Activated CD4-positive, alpha-beta memory T cell treated with anti-CD3 and anti-CD28 coated beads, Interleukin-2, amount 10 ng/mL, durations not matched to agents 7 days and 5 days (primary cell): ENCODE results near the gene PDLIM5. TPM values are rescaled to one million over a fixed set of nuclear protein-coding genes. Genes with fewer than 3 reads are reported as not detected.
"Not testable (repeated sequence)": the region's sequence is repeated elsewhere in the genome, so short reads cannot be mapped to it uniquely, and the experiment has no call there.

Experiments used
- CTCF ChIA-PET: fragments of 350-600 bp; sonication (Branson Sonifier 250); formaldehyde crosslinking; loops from one replicate; lab custom pipeline; 2021; ENCODE audit warnings: antibody characterized with exemption, inconsistent platforms; lab: Charles Lee
- POLR2A ChIA-PET: fragments of 350-600 bp; sonication (Branson Sonifier 250); formaldehyde crosslinking; loops from one replicate; lab custom pipeline; 2021; ENCODE audit warnings: antibody characterized with exemption; lab: Charles Lee
- DNase-seq: peaks from one replicate; pipeline ENCODE4 v3.0.0-alpha.2; 2020
- H3K27ac Mint-ChIP-seq: one replicate; pipeline ENCODE4 v1.8.0; 2021; ENCODE audit warnings: mild to moderate bottlenecking, mixed read lengths
- H3K27me3 Mint-ChIP-seq: one replicate; pipeline ENCODE4 v1.8.0; 2021; ENCODE audit warnings: mixed read lengths
- H3K36me3 Mint-ChIP-seq: one replicate; pipeline ENCODE4 v1.8.0; 2021; ENCODE audit warnings: low read depth, mixed read lengths
- H3K4me1 Mint-ChIP-seq: one replicate; pipeline ENCODE4 v1.8.0; 2021; ENCODE audit warnings: mixed read lengths
- H3K4me3 Mint-ChIP-seq: one replicate; pipeline ENCODE4 v1.8.0; 2021; ENCODE audit warnings: mild to moderate bottlenecking, mixed read lengths
- H3K9me3 Mint-ChIP-seq: one replicate; pipeline ENCODE4 v1.8.0; 2021; ENCODE audit warnings: mixed read lengths
- total RNA-seq, 2 experiments: library from RNA; stranded (reverse); gene quantifications; one replicate each; pipeline ENCODE4 v1.2.3, GENCODE V29; 2021

Gene PDLIM5, protein sequence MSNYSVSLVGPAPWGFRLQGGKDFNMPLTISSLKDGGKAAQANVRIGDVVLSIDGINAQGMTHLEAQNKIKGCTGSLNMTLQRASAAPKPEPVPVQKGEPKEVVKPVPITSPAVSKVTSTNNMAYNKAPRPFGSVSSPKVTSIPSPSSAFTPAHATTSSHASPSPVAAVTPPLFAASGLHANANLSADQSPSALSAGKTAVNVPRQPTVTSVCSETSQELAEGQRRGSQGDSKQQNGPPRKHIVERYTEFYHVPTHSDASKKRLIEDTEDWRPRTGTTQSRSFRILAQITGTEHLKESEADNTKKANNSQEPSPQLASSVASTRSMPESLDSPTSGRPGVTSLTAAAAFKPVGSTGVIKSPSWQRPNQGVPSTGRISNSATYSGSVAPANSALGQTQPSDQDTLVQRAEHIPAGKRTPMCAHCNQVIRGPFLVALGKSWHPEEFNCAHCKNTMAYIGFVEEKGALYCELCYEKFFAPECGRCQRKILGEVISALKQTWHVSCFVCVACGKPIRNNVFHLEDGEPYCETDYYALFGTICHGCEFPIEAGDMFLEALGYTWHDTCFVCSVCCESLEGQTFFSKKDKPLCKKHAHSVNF
- 10 to 100 TPM; 24.0 to 24.9 TPM for total RNA-seq

DNA sequence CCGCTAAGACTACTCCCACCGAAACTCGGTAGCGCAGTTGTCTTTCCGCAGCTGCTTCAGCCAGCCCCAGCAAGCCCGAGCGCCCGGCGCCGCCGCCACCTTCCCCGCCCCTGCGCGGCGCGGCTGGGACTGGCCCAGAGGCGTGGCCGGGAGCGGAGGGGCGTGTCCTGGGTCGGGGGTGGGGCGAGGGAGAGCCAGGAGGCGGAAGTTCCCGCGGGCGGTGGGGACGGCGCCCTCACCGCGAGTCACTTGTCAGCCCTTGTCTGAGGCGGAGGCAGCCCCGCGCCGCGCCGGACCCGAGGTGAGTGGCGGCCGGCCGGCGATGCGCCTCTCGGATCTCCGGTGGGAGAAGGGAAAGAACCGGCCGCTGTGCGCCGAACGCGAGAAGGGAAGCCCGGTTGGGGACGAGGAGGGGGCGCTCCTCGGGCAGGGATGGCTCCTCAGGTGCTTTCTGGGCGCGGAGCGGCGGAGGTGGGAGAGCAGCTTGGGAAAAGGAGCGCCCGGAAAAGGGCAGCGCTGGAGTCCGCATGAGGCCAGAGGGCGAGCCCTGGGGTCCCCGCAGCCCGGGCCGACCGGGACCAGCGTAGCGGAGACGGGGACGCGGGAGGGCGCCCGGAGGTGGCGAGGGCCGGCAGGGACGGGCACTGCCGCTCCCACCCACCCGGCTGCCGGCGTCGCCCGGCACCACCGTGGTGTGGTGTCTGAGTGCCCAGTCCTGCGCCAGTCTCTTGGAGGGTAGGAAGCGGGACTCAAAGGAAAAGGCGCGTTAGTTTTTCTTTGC lies at the start of gene PDLIM5:
PDLIM5 (plus strand) TSS at position 248 of the 781 bp plus-strand sequence. CDS start 3,347 bp downstream, outside the sequence.
- Mint-ChIP-seq H3K36me3 (peaks cover 2% of the 10 kb centered on the region), H3K27me3 (peaks cover 19% of the 10 kb centered on the region), H3K27ac (peak within 1 kb of the TSS; percentile 42), H3K4me3 (peak within 1 kb of the TSS; percentile 75), H3K9me3 (no peaks in the 10 kb centered on the region), H3K4me1 (peaks cover 19% of the 10 kb centered on the region)
- ChIA-PET POLR2A (interaction anchor here (1.0 to 1.2 kb wide), 3 partner anchors 9 to 244 kb away, joined by 4 to 7 read pairs (median 6); partner anchors contain the start of gene SMARCAD1), CTCF (interaction anchor here (0.8 to 1.1 kb wide), 2 partner anchors 13 to 23 kb away, joined by 3 read pairs; no protein-coding TSS in a partner anchor)
- peak; percentile 91 for DNase-seq

DNA sequence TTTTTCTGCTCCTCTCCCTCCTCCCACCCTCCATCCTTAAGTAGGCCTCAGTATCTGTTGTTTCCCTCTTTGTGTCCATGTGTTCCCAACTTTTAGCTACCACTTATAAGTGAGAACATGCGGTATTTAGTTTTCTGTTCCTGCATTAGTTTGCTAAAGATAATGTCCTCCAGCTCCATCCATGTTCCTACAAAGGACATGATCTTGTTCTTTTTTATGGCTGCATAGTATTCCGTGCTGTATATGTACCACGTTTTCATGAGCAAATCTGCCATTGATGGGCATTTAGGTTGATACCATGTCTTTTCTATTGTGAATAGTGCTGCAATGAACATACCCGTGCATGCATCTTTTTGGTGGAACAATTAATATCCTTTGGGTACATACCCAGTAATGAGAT lies 49.3 kb upstream of the PDLIM5 start:
- DNase-seq, H3K9me3 Mint-ChIP-seq, H3K27ac Mint-ChIP-seq, H3K4me3 Mint-ChIP-seq, H3K4me1 Mint-ChIP-seq, POLR2A ChIA-PET, H3K36me3 Mint-ChIP-seq, CTCF ChIA-PET, H3K27me3 Mint-ChIP-seq: not testable (repeated sequence)

DNA sequence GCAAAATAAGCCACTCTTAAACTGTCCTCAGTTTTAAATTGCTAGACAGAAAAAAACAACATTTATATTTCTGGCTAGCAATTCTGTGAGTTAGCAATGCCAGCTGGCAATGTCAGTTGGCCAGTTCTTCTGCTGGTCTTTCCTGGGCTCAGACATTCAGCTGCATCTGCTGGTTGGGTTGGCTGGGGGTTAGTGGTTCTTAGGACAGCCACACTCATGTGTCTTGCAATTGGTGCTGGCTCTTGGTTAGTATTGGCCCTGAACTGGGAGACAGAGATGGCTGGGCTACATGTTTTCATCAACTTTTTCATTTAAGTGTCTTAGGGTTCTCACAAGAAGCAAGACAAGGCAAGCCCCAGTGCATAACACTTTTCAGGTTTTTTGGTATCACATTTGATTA lies 48.0 kb upstream of the PDLIM5 start:
- POLR2A ChIA-PET, result no interaction called here
- H3K4me1 Mint-ChIP-seq, result no peaks in the 10 kb centered on the region

DNA sequence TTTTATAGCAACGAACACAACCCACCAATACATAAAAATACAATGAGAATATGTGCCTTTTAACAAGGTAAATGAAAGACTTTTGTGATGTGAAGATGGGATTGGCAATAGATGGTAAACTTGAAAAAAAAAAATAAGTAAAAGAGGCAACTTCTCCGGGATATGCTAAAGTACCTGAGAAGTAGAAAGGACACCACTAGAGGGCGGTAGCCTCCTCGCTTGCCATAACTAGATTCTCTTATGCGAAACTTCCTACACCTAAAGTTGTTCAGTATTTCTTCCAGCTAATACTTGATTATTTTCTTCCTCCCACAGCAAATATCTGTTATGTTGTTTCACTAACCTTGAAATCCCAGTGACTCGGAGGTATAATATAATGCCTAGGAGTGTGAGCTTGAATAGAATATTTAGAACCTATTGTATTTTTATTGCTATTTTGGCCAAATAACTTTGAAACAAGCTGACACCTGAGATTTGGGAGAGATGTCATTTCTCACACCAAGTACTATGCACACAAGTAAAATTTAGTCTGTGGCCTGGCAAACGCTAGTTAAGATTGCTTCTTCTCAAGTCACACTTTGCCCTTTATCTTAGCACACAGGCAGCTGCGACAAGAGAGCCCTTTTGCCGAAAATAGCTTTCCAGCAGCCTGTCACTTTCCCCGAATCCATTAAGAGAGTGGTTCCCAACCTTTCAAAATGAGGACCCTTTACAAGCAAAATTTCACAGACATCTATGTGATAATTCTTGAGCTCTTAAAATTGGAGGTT lies 44.9 kb upstream of the PDLIM5 start:
- peak; percentile 57 for DNase-seq
- Mint-ChIP-seq H3K27me3 (peaks cover 2% of the 10 kb centered on the region), H3K36me3 (no peaks in the 10 kb centered on the region), H3K4me1 (no peaks in the 10 kb centered on the region), H3K27ac (no peak overlapping the region), H3K9me3 (no peaks in the 10 kb centered on the region), H3K4me3 (no peak overlapping the region)
- POLR2A ChIA-PET, result interaction anchor here (0.7 kb wide), 1 partner anchor 197 kb away, joined by 3 read pairs; no protein-coding TSS in a partner anchor
- CTCF ChIA-PET, result interaction anchor here (0.6 to 2.1 kb wide), 24 partner anchors 9 to 215 kb away, joined by 3 to 11 read pairs (median 4); no protein-coding TSS in a partner anchor

More for the DNA sequence above, 48.0 kb upstream of the PDLIM5 start:
- H3K4me3 Mint-ChIP-seq, result no peak overlapping the region
- no peaks in the 10 kb centered on the region for H3K9me3 Mint-ChIP-seq
- H3K36me3 Mint-ChIP-seq, result no peaks in the 10 kb centered on the region
- no peak for DNase-seq
- no peak overlapping the region for H3K27ac Mint-ChIP-seq
- H3K27me3 Mint-ChIP-seq, result peaks cover 2% of the 10 kb centered on the region
- CTCF ChIA-PET, result no interaction called here

DNA sequence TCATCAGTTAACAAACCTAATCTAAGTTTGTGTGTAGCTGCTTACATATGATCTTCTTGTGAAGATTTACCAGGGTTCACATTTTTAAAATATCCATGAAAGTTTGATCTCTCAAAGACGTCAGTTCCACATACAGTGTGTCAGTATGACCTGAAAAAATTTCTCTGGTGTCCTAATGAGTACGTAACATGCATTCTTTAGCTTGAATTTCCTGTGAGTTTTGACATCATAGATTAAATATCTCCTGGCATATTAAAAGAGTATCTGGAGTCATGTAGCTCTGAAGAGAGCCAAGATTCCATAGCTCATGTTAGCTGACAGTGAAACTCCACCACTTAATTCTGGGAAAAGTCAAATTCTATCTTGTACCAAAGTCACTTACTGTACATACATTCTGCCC lies 43.9 kb upstream of the PDLIM5 start:
- H3K27me3 Mint-ChIP-seq, result peaks cover 4% of the 10 kb centered on the region
- ChIA-PET POLR2A (no interaction called here), CTCF (interaction anchor here (1.1 to 2.1 kb wide), 7 partner anchors 13 to 214 kb away, joined by 3 to 11 read pairs (median 6); no protein-coding TSS in a partner anchor)
- H3K27ac Mint-ChIP-seq, result no peak overlapping the region
- no peak overlapping the region for H3K4me3 Mint-ChIP-seq
- H3K36me3 Mint-ChIP-seq, result no peaks in the 10 kb centered on the region
- no peaks in the 10 kb centered on the region for H3K9me3 Mint-ChIP-seq
- no peaks in the 10 kb centered on the region for H3K4me1 Mint-ChIP-seq
- DNase-seq, result no peak

DNA sequence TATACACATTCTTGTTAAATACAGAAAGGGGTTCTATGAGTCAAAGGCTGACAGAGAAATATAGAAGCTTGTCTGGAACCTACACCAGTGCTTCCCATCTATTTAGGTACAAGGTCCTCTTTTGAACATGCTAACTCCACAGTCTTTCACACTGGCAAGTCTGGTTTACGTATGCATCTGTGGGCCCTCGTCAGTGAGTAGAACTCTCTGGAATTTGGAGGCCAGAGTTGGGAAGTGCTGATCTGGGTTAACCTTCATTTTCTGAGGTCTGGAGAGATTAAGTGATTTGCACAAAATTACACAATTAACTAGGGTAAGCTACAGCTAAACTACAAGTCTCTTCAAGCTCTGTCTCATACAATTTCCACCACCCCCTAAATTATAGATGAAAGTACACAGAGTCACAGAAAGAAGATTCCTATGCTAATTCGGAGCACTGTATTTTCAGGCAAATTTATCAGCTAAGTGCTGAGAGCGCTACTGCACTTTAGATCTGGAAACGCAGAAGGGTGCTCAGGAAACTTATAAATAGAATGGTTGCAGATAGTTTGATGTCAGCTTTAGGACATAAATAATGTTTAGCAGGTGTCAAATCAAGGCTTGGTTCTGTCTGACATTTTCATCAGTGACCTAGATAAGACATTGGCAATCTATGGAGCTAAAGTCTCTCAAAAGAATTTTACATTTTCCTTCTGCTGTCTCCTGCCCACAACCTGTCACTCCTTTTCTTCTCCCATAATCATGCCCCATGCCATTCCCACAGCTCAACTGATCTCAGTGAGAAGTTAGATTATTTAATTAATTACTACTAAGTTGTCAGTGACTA lies 43.0 kb upstream of the PDLIM5 start:
- CTCF ChIA-PET, result interaction anchor here (1.3 to 2.1 kb wide), 3 partner anchors 142 to 213 kb away, joined by 3 to 11 read pairs (median 3); no protein-coding TSS in a partner anchor
- POLR2A ChIA-PET, result no interaction called here
- no peaks in the 10 kb centered on the region for H3K4me1 Mint-ChIP-seq
- no peak overlapping the region for H3K4me3 Mint-ChIP-seq
- H3K36me3 Mint-ChIP-seq, result no peaks in the 10 kb centered on the region
- no peaks in the 10 kb centered on the region for H3K9me3 Mint-ChIP-seq
- peaks cover 7% of the 10 kb centered on the region for H3K27me3 Mint-ChIP-seq
- DNase-seq, result no peak
- no peak overlapping the region for H3K27ac Mint-ChIP-seq

DNA sequence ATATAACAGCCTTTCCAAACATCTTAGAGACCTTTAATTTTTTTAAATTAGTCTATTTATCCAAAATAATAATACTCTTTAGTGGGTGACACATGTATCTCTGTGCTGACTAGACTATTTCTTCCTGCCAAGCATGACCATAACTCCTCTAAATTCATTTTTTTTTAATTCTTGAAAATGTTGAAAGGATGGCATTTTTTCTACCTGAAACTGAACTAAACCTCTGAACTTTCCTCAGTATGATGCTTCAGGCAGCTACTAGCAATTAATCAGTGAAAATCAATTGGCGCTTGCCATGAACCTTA lies 42.4 kb upstream of the PDLIM5 start:
- POLR2A ChIA-PET, result no interaction called here
- CTCF ChIA-PET, result interaction anchor here (1.3 kb wide), 2 partner anchors 141 to 190 kb away, joined by 3 read pairs; no protein-coding TSS in a partner anchor
- Mint-ChIP-seq H3K4me3 (no peak overlapping the region), H3K27ac (no peak overlapping the region), H3K9me3 (no peaks in the 10 kb centered on the region), H3K36me3 (no peaks in the 10 kb centered on the region), H3K27me3 (peaks cover 7% of the 10 kb centered on the region), H3K4me1 (no peaks in the 10 kb centered on the region)
- DNase-seq, result no peak

DNA sequence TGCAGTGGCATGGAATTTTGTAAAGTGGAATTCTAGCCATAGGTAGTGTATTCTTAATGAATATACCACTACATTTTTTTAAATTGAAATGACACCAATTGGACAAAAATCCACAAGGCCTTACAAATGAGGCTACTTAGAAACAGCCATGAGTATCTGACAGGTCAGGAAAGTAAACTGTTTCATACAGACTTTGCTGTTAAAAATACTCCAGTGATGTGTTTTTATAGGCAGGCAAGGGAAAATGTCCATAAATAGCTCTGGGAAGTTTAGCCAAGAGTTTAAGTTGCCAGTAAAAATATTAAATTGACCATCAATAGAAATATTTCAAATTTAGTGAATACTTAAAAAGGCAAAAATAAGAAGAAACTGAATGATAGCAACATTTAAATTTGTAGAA lies 41.8 kb upstream of the PDLIM5 start:
- ChIA-PET POLR2A (no interaction called here), CTCF (no interaction called here)
- Mint-ChIP-seq H3K27me3 (peaks cover 7% of the 10 kb centered on the region), H3K27ac (no peak overlapping the region), H3K9me3 (no peaks in the 10 kb centered on the region), H3K36me3 (no peaks in the 10 kb centered on the region), H3K4me1 (no peaks in the 10 kb centered on the region), H3K4me3 (no peak overlapping the region)
- no peak for DNase-seq

DNA sequence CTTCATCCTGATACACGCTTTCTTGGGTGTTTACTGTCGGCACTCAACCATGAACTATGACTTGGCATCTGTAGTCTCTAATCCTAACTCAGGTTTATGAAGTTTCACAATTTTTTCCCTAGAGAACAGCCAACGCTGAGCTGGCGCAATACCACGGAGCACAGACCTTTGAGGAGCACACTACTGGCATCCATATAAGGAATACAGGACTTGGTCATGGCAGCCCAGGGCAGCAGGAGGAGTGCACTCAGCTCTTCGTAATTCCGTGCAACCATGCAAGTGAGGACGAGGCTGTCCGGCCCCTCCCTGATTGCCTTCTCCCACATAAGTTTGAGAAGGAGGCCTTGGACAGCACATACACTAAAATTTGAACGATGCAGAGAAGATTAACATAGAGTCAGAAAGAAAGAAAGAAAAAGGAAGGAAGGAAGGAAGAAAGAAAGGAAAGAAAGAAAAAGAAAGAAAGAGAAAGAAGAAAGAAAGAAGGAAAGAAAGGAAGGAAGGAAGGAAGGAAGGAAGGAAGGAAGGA lies 41.0 kb upstream of the PDLIM5 start:
- Mint-ChIP-seq H3K27me3 (peaks cover 7% of the 10 kb centered on the region), H3K4me1 (no peaks in the 10 kb centered on the region)
- DNase-seq, result no peak

DNA sequence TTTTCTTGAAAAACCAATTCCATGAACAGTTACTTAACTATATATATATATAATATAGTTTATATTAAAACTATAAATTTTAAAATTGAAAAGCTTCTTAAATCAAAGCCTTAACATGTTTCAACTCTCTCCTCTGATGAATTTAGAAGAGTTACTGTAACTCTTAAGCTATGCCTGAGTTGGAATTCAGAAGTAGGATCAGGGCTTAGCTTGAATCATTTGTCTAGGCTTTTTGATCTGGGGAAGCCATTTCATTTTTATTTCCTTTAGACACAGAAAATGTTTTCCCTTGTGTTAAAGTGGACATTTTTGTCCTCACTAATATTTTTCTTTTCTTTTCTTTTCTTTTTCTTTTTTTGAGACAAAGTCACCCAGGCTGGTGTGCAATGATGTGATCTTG lies 40.4 kb upstream of the PDLIM5 start:
- no peaks in the 10 kb centered on the region for H3K36me3 Mint-ChIP-seq
- ChIA-PET POLR2A (no interaction called here), CTCF (no interaction called here)
- H3K9me3 Mint-ChIP-seq, result no peaks in the 10 kb centered on the region
- peaks cover 10% of the 10 kb centered on the region for H3K27me3 Mint-ChIP-seq
- no peak for DNase-seq
- no peak overlapping the region for H3K27ac Mint-ChIP-seq
- H3K4me1 Mint-ChIP-seq, result no peaks in the 10 kb centered on the region
- no peak overlapping the region for H3K4me3 Mint-ChIP-seq

More for the DNA sequence above, 41.0 kb upstream of the PDLIM5 start:
- ChIA-PET POLR2A (no interaction called here), CTCF (no interaction called here)
- no peaks in the 10 kb centered on the region for H3K9me3 Mint-ChIP-seq
- H3K27ac Mint-ChIP-seq, result no peak overlapping the region
- no peak overlapping the region for H3K4me3 Mint-ChIP-seq
- H3K36me3 Mint-ChIP-seq, result no peaks in the 10 kb centered on the region

DNA sequence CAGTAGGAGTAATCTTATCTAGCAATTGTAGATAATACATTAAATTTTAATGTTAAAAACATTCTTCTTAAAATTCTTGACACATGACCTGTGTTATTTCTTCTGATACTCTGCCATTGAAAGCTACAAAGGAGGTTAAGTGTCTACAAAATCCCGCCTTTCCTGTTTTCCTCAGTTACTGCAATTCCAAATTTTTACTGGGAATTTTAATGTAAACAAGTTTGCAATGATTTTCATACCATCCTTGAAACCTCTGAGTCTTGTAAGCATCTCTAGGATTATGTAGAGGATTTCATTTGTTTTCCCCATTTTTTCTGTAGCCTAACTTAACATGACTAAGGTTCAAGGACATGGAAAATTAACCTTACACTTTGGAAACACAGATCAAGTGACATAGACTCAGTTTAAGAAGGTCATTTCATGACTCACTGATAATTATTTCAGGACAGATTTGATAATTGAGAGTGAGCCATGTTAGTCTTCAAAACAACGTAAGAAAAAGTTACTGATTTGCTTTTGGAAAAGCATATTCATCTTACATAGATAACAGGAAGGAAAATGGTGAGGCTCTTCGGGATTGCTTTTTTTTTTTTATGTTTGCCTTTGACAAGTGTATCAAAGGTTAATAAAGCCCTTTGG lies 39.6 kb upstream of the PDLIM5 start:
- CTCF ChIA-PET, result no interaction called here
- Mint-ChIP-seq H3K4me3 (no peak overlapping the region), H3K9me3 (no peaks in the 10 kb centered on the region), H3K27me3 (peaks cover 14% of the 10 kb centered on the region), H3K4me1 (no peaks in the 10 kb centered on the region), H3K27ac (no peak overlapping the region), H3K36me3 (no peaks in the 10 kb centered on the region)
- no peak for DNase-seq
- POLR2A ChIA-PET, result no interaction called here
